Neural crest cell (in vitro differentiated cells): Measurements from ENCODE around the gene GTPBP1. TPM values are rescaled to one million over a fixed set of nuclear protein-coding genes. Genes with fewer than 3 reads are reported as not detected.

Experiments
- DNase-seq: peaks from one replicate; pipeline ENCODE4 v3.0.0; 2021; ENCODE audit warnings: low read depth, mixed read lengths, low spot score
- H3K27ac Mint-ChIP-seq: one replicate; pipeline ENCODE4 v1.8.0; 2021; ENCODE audit warnings: mild to moderate bottlenecking, mixed read lengths; ENCODE audit not compliant: unreplicated experiment
- H3K27me3 Mint-ChIP-seq: 2 replicates; pipeline ENCODE4 v1.8.0; 2021; ENCODE audit warnings: low read depth, mild to moderate bottlenecking, mixed read lengths
- H3K36me3 Mint-ChIP-seq: 2 replicates; pipeline ENCODE4 v1.8.0; 2021; ENCODE audit warnings: low read depth, mild to moderate bottlenecking, mixed read lengths
- H3K4me1 Mint-ChIP-seq: 2 replicates; pipeline ENCODE4 v1.8.0; 2021; ENCODE audit warnings: mixed read lengths
- H3K4me3 Mint-ChIP-seq: one replicate; pipeline ENCODE4 v1.8.0; 2021; ENCODE audit warnings: mild to moderate bottlenecking, mixed read lengths
- H3K9me3 Mint-ChIP-seq: 2 replicates; pipeline ENCODE4 v1.8.0; 2021; ENCODE audit warnings: mixed read lengths
- CTCF ChIP-seq: fragments of 200-600 bp; sonication (generic); conservative IDR thresholded peaks from 2 replicates; pipeline ENCODE4 v1.5.0; 2021; ENCODE audit warnings: antibody characterized with exemption, mild to moderate bottlenecking
- total RNA-seq: library from RNA; stranded (reverse); gene quantifications from 2 replicates; pipeline ENCODE4 v1.2.1, GENCODE V29; 2021

The GTPBP1 gene
- total RNA-seq, 1 donor from 2014 or later = 73.3 TPM

- H3K9me3 Mint-ChIP-seq = no peaks in the 10 kb centered on the region
- no peaks in the 10 kb centered on the region for H3K27me3 Mint-ChIP-seq
- no peak for DNase-seq
- H3K36me3 Mint-ChIP-seq = no peaks in the 10 kb centered on the region
- no peaks in the 10 kb centered on the region for H3K4me1 Mint-ChIP-seq
- H3K4me3 Mint-ChIP-seq = no peak overlapping the region
- H3K27ac Mint-ChIP-seq = no peak overlapping the region
- no peak for TF ChIP-seq CTCF
These were observed 68.9 kb downstream of the GTPBP1 start for GRCh38 chr22:38774496-38775166.

DNA sequence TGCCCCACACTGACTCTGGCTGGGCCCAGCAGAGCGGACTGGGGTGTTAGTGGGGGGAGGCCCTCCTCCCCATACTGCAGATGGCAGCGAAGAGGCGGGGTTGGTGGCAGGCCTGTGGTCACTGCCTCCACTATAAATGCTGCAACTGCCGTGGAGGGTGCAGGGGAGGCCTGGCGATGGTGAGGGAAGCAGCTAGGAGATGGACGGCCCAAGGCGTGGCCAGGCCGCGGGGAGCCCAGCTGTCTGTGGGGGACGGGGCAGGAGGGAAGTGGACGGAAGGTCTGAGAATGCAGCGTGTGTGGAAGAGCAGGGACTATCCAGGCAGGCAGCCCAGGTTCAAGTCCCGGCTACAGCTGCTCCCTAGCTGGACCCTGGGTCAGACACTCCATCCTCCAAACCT is 69.9 kb downstream of the GTPBP1 start:
- no peak for TF ChIP-seq CTCF
- no peaks in the 10 kb centered on the region for H3K9me3 Mint-ChIP-seq
- no peak for DNase-seq
- no peaks in the 10 kb centered on the region for H3K4me1 Mint-ChIP-seq
- no peaks in the 10 kb centered on the region for H3K27me3 Mint-ChIP-seq
- H3K36me3 Mint-ChIP-seq = no peaks in the 10 kb centered on the region
- H3K4me3 Mint-ChIP-seq = no peak overlapping the region
- H3K27ac Mint-ChIP-seq = peak overlapping the region; percentile 57

GRCh38 chr22:38776086-38776485 is 70.3 kb downstream of the GTPBP1 start:
- Mint-ChIP-seq H3K36me3 (no peaks in the 10 kb centered on the region), H3K4me1 (no peaks in the 10 kb centered on the region), H3K9me3 (no peaks in the 10 kb centered on the region), H3K27me3 (no peaks in the 10 kb centered on the region), H3K27ac (no peak overlapping the region), H3K4me3 (no peak overlapping the region)
- no peak for TF ChIP-seq CTCF
- no peak for DNase-seq

DNA sequence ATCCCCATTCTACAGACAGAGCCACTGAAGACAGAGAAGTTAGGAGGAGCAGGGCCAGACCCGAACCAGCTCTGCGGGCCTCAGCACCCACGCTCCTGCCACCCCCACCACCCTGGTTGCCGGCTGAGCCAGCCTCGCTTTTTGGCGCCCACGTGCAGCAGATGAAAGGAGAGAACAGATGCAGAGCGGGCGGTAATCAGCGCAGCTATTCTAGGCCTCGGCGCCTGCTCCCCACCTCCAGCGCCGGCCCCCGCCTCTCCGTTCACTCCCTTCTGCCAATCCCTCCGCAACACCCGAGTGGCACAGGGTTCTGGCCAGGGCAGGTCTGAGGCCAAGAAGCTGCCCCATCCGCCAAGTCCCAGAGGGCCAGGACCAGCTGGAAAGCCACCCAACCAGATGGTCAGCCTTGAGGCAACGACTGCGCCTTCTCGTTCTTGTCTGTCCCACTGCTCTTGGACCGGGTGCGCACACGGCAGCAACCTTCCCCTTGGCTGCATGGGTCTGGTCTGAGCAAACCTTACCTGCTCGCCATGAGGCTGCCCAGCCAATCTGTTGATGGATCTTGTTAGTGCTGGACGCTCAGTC is 71.4 kb downstream of the GTPBP1 start:
- no peaks in the 10 kb centered on the region for H3K27me3 Mint-ChIP-seq
- TF ChIP-seq CTCF = no peak
- no peak for DNase-seq
- H3K27ac Mint-ChIP-seq = no peak overlapping the region
- no peaks in the 10 kb centered on the region for H3K36me3 Mint-ChIP-seq
- no peaks in the 10 kb centered on the region for H3K9me3 Mint-ChIP-seq
- H3K4me3 Mint-ChIP-seq = no peak overlapping the region
- H3K4me1 Mint-ChIP-seq = peaks cover 1% of the 10 kb centered on the region

DNA sequence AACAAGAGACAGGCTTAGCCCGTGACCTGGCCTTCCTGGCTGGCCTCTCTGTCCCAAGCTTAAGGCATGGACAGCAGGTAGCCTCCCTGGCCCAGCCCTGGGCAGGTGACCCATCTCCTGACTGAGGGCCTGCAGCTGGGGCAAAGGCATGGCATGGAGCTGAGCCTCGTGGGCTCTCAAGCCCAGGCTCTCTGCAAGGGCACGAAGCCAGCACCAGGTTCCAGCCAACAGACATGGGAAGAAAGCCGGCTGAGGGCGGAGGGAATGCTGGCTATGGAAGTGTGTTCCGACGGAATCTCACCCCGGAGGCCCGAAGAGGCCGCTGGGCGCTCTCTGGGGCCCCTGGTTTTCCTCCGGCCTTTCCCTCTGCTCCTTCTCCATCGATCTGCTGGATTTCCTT is 75.3 kb downstream of the GTPBP1 start:
- DNase-seq = no peak
- no peak overlapping the region for H3K4me3 Mint-ChIP-seq
- H3K36me3 Mint-ChIP-seq = no peaks in the 10 kb centered on the region
- no peaks in the 10 kb centered on the region for H3K27me3 Mint-ChIP-seq
- H3K4me1 Mint-ChIP-seq = peaks cover 15% of the 10 kb centered on the region
- no peak for TF ChIP-seq CTCF
- H3K27ac Mint-ChIP-seq = no peak overlapping the region
- no peaks in the 10 kb centered on the region for H3K9me3 Mint-ChIP-seq
